BJ (cell line): ENCODE data around the gene ASXL2. TPM values are rescaled to one million over a fixed set of nuclear protein-coding genes. Genes with fewer than 3 reads are reported as not detected.

Source experiments
- CTCF ChIA-PET: fragments of 350-600 bp; formaldehyde crosslinking; extraction: SDS; loops from one replicate; lab custom pipeline; 2021; ENCODE audit warnings: antibody characterized with exemption, inconsistent platforms; lab: Yijun Ruan, JAX
- POLR2A ChIA-PET: fragments of 300-600 bp; sonication (Branson Sonifier 250); formaldehyde crosslinking; extraction: SDS; loops from one replicate; lab custom pipeline; 2021; ENCODE audit warnings: antibody characterized with exemption; lab: Charles Lee
- DNase-seq: peaks from one replicate; pipeline ENCODE4 v3.0.0-alpha.2; 2011; ENCODE audit warnings: low read depth
- H3K27me3 ChIP-seq: 2 replicates; pipeline ENCODE4 v1.6.0; 2011; ENCODE audit warnings: low read length; ENCODE audit not compliant: control insufficient read depth, insufficient read depth
- H3K36me3 ChIP-seq: 2 replicates; pipeline ENCODE4 v1.5.1; 2011; ENCODE audit warnings: low read length; ENCODE audit not compliant: control insufficient read depth, insufficient read depth
- H3K4me3 ChIP-seq: 2 replicates; pipeline ENCODE4 v1.5.1; 2011; ENCODE audit warnings: low read depth, mild to moderate bottlenecking, control low read depth, low read length
- polyA plus RNA-seq: library from polyadenylated mRNA; depleted of rRNA; stranded (reverse); fragments of >200 nt; gene quantifications from 2 replicates; pipeline ENCODE4 v1.2.3, GENCODE V29; 2011
- TF ChIP-seq, protein P1 (sequence below): IDR thresholded peaks from 2 replicates; pipeline ENCODE4 v1.5.1; 2011; ENCODE audit warnings: low read depth, mild to moderate bottlenecking, control low read depth, inconsistent platforms, low read length, moderate library complexity; ENCODE audit not compliant: insufficient read depth

ASXL2 gene
- polyA plus RNA-seq, 1 experiment = 11.9 TPM

DNA sequence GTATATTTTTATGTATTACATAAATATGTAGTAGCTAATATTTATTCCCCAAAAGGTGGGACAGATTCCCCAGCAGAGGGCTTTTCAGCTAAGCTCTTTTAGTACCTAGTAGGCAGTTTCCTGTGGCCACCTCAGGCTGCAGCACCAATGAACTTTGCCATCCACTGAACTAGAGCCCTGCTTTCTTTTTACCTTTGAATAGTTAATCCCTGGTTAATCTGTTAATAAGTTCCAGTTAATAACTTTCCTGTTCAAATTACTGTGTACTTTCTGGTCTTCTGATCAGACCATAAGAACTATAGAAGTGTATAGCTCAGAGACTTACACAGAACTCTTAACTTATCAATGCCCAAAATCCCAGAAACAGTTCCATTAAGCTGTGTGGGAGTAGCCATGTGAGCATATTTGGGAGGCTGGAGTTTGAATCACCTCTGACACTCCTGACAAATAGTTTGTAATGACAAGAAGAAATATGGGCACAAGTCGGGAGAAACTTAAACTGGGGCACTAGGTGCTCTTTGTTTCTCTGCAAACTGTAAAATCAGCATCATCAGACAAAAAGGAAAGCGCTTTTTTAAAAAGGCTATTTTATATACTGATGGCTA lies 40.0 kb downstream of the ASXL2 start:
- ChIA-PET POLR2A (no interaction called here), CTCF (interaction anchor here (0.6 to 1.7 kb wide), 2 partner anchors 14 to 23 kb away, joined by 5 read pairs; no protein-coding TSS in a partner anchor)
- no peak for DNase-seq

DNA sequence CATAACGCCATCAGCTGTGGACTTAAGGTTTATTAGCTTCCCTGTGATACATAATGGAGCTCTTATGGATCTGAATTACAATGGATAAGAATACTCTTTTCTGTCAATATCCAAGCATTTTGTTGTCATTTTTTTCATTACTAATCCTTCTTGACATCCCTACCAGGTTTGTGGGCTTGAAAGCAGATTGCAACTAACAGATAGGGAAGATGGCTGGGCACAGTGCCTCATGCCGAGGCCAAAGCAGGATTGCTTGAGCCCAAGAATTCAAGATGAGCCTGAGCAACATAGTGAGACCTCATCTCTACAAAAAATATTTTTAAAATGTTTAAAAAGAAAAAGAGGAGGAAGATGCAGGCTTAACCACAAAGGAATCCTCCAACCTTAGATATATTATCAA lies 42.4 kb downstream of the ASXL2 start:
- Histone ChIP-seq H3K4me3 (no peak overlapping the region), H3K36me3 (no peaks in the 10 kb centered on the region; the same call in 1 of the 2 replicates), H3K27me3 (no peaks in the 10 kb centered on the region)
- TF ChIP-seq, protein P1, sequence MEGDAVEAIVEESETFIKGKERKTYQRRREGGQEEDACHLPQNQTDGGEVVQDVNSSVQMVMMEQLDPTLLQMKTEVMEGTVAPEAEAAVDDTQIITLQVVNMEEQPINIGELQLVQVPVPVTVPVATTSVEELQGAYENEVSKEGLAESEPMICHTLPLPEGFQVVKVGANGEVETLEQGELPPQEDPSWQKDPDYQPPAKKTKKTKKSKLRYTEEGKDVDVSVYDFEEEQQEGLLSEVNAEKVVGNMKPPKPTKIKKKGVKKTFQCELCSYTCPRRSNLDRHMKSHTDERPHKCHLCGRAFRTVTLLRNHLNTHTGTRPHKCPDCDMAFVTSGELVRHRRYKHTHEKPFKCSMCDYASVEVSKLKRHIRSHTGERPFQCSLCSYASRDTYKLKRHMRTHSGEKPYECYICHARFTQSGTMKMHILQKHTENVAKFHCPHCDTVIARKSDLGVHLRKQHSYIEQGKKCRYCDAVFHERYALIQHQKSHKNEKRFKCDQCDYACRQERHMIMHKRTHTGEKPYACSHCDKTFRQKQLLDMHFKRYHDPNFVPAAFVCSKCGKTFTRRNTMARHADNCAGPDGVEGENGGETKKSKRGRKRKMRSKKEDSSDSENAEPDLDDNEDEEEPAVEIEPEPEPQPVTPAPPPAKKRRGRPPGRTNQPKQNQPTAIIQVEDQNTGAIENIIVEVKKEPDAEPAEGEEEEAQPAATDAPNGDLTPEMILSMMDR = no peak
- ChIA-PET POLR2A (no interaction called here), CTCF (no interaction called here)
- no peak for DNase-seq

More for the DNA sequence above, 40.0 kb downstream of the ASXL2 start:
- TF ChIP-seq, protein P1 = no peak
- Histone ChIP-seq H3K4me3 (no peak overlapping the region), H3K27me3 (no peaks in the 10 kb centered on the region), H3K36me3 (no peaks in the 10 kb centered on the region; the same call in 1 of the 2 replicates)

DNA sequence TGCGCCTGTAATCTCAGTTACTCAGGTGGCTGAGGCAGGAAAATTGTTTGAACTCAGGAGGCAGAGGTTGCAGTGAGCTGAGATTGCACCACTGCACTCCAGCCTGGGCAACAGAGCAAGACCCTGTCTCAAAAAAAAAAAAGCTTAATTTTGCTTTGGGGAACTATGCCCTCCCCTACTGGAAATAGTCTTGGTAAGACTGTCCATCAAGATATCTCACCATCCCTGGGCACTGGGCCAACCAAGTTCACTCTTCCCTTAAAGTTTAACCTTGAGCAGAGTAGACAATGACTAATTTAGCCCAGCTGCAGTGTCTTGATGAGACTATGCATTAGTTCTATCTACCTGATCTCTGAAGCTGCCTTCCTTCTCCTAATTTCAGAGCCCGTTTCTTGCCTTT lies 44.7 kb downstream of the ASXL2 start:
- CTCF ChIA-PET = no interaction called here
- TF ChIP-seq, protein P1 = no peak
- POLR2A ChIA-PET = no interaction called here

DNA sequence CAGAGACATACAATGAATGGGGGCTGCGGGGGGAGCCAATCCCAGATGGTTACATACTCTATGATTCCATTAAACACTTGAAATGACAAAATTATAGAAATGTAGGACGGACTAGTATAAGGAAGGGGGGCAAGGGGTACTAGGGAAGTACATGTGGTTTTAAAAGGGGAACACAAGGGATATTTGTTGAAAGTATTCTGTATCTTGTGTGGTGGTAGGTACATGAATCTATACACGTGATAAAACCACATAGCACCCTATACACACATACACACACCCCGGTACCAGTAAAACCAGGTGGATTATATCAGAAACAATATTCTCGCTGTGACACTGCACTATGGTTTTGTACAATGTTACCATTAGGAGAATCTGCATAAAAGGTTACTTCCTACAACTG lies 45.4 kb downstream of the ASXL2 start:
- DNase-seq = no peak
- Histone ChIP-seq H3K36me3 (no peaks in the 10 kb centered on the region; the same call in 1 of the 2 replicates), H3K4me3 (no peak overlapping the region), H3K27me3 (no peaks in the 10 kb centered on the region)
- TF ChIP-seq, protein P1 = no peak
- POLR2A ChIA-PET = no interaction called here
- CTCF ChIA-PET = no interaction called here

More for the DNA sequence above, 44.7 kb downstream of the ASXL2 start:
- DNase-seq = no peak
- no peaks in the 10 kb centered on the region; the same call in 1 of the 2 replicates for H3K36me3 ChIP-seq
- H3K27me3 ChIP-seq = no peaks in the 10 kb centered on the region
- H3K4me3 ChIP-seq = no peak overlapping the region

DNA sequence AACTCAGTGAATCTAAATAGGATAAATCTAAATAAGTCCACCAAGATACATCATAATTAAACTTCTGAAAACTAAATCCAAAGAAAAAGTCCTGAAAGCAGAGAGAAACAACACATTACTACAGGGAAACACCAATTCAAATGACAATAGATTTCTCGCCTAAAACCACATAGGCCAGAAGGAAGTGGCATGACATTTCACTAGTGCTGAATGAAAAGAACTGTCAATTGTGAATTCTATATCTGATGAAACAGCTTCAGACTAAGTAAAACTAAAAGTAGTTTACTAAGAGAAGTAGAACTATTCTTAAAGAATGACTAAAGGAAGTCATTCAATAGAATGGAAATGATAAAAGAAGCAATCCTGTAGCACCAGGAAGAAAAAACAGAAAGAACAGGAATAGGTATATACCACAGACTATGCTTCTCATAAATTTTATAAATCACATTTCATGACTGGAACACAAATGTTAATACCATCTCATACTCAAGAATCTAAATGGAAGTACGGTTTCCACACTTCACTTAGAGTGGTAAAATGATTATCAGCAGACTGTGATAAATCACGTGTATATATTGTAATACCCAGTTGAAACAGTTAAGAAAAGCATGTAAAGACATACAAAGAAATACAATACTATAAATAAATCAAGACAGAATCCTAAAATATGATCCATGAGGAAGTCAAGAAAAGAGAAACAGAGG lies 46.4 kb downstream of the ASXL2 start:
- DNase-seq = no peak
- Histone ChIP-seq H3K27me3 (no peaks in the 10 kb centered on the region), H3K36me3 (no peaks in the 10 kb centered on the region; the same call in 1 of the 2 replicates), H3K4me3 (no peak overlapping the region)
- CTCF ChIA-PET = interaction anchor here (1.1 kb wide), 1 partner anchor 13 kb away, joined by 4 read pairs; no protein-coding TSS in a partner anchor
- TF ChIP-seq, protein P1 = no peak
- POLR2A ChIA-PET = no interaction called here
